HG03342 (cell line): ENCODE results near the gene RETREG3.
"Not testable (repeated sequence)": the region's sequence is repeated elsewhere in the genome, so short reads cannot be mapped to it uniquely, and the experiment has no call there.

ENCODE experiments used
- ATAC-seq: cut with Tn5 transposase; IDR thresholded peaks from one replicate; pipeline ENCODE4 v1.9.1; 2021; ENCODE audit warnings: mild to moderate bottlenecking, moderate library complexity; ENCODE audit not compliant: unreplicated experiment

Gene RETREG3

GRCh38 chr17:42609182-42609813 is at the start of gene RETREG3, which contains the start of gene TUBG1:
RETREG3 (minus strand) TSS chr17:42609374; CDS start chr17:42609324, 50 bp downstream.
TUBG1 (plus strand) TSS chr17:42609683; CDS start chr17:42609738, 55 bp downstream.
- ATAC-seq, result peak; percentile 89

GRCh38 chr17:42657824-42658588 is 48.8 kb upstream of the RETREG3 start:
- ATAC-seq, result no peak

- no peak for ATAC-seq
Observed at GRCh38 chr17:42655528-42655927, 46.4 kb upstream of the RETREG3 start.

- ATAC-seq, result no peak
Observed at GRCh38 chr17:42653179-42654124, 44.3 kb upstream of the RETREG3 start.

GRCh38 chr17:42651392-42651791 is 42.2 kb upstream of the RETREG3 start:
- ATAC-seq, result no peak

GRCh38 chr17:42647778-42648177 is 38.6 kb upstream of the RETREG3 start:
- ATAC-seq, result no peak

GRCh38 chr17:42642336-42642735 is 33.2 kb upstream of the RETREG3 start:
- no peak for ATAC-seq

GRCh38 chr17:42640121-42640520 is 30.9 kb upstream of the RETREG3 start:
- no peak for ATAC-seq

GRCh38 chr17:42639525-42640113 is 30.4 kb upstream of the RETREG3 start:
- ATAC-seq, result no peak

GRCh38 chr17:42632949-42633444 is 23.8 kb upstream of the RETREG3 start:
- no peak for ATAC-seq

GRCh38 chr17:42629411-42630009 is 20.3 kb upstream of the RETREG3 start:
- ATAC-seq, result no peak

- ATAC-seq, result not testable (repeated sequence)
Observed at GRCh38 chr17:42627032-42627764, 18.0 kb upstream of the RETREG3 start.

- no peak for ATAC-seq
Observed at GRCh38 chr17:42623732-42624596, 14.8 kb upstream of the RETREG3 start.

GRCh38 chr17:42623271-42623670 is 14.1 kb upstream of the RETREG3 start:
- no peak for ATAC-seq

GRCh38 chr17:42621987-42622386 is 12.8 kb upstream of the RETREG3 start:
- not testable (repeated sequence) for ATAC-seq

GRCh38 chr17:42618442-42619150 is 9.4 kb upstream of the RETREG3 start:
- ATAC-seq, result peak; percentile 69

- no peak for ATAC-seq
Observed at GRCh38 chr17:42617956-42618431, 8.8 kb upstream of the RETREG3 start.
